Stomach (tissue), 9 donors: ENCODE data around the gene RASA3. TPM values are rescaled to one million over a fixed set of nuclear protein-coding genes. Genes with fewer than 3 reads are reported as not detected.

Experiments used
- DNase-seq, 2 donors: peaks; one replicate each; pipeline versions ENCODE4 v3.0.0 to v3.0.0-alpha.2; 2013 to 2019
- H3K27ac ChIP-seq, 5 donors: fragments of 200-600 bp in 4 of 5; sonication (generic) in 4 of 5; one replicate each; pipeline ENCODE4 v1.5.1; 2013 to 2019; ENCODE audit warnings: mild to moderate bottlenecking in 1 of 5, moderate library complexity in 1 of 5
- H3K27me3 ChIP-seq, 3 donors: fragments of 200-600 bp; sonication (generic); one replicate each; pipeline ENCODE4 v1.5.1; 2017 to 2019; ENCODE audit warnings: mixed run types in 1 of 3
- H3K36me3 ChIP-seq, 4 donors: fragments of 200-600 bp; sonication (generic); 1 replicate in 3 of 4; 2 replicates in 1 of 4; pipeline ENCODE4 v1.5.1; 2016 to 2019
- H3K4me1 ChIP-seq, 4 donors: fragments of 200-600 bp; sonication (generic); one replicate each; pipeline ENCODE4 v1.5.1; 2016 to 2019
- H3K4me3 ChIP-seq, 4 donors: fragments of 200-600 bp; sonication (generic) in 3 of 4; one replicate each; pipeline ENCODE4 v1.5.1; 2016 to 2019; ENCODE audit warnings: mild to moderate bottlenecking in 1 of 4
- H3K9me3 ChIP-seq, 4 donors: fragments of 200-600 bp; sonication (generic); one replicate each; pipeline ENCODE4 v1.5.1; 2016 to 2019
- EP300 ChIP-seq: sonication (generic); formaldehyde crosslinking; IDR thresholded peaks from one replicate; pipeline ENCODE4 v1.6.1; 2017; ENCODE audit warnings: antibody characterized with exemption
- POLR2A ChIP-seq, 4 donors: fragments of 450-650 bp; IDR thresholded peaks; one replicate each; pipeline ENCODE4 v1.6.1; 2016; ENCODE audit warnings: antibody characterized with exemption in 4 of 4, control low read depth in 2 of 4, mild to moderate bottlenecking in 1 of 4, moderate library complexity in 1 of 4
- POLR2AphosphoS5 ChIP-seq, 3 donors: sonication (generic); formaldehyde crosslinking; IDR thresholded peaks; one replicate each; pipeline ENCODE4 v1.6.1; 2016; ENCODE audit warnings: antibody characterized with exemption in 3 of 3
- WGBS, 5 donors: extraction: QIAGEN DNeasy Blood & Tissue Kit in 3 of 5; methylation state at CpG; one replicate each; pipeline versions ENCODE4 v1.1.5 to v1.1.7; 2013 to 2018; 5-methylcytosine and 5-hydroxymethylcytosine counted together
- intact Hi-C: fragments of 100-400 bp; cut with DNase I; formaldehyde crosslinking; loops from one replicate; pipeline ENCODE4 v1.15.1; 2023; ENCODE audit warnings: low total_unique reads
- polyA plus RNA-seq, 3 donors: library from polyadenylated mRNA; stranded (reverse); fragments of 200-250 nt; gene quantifications; one replicate each; pipeline ENCODE4 v1.2.3, GENCODE V29; 2013
- total RNA-seq, 5 donors: library from RNA; depleted of rRNA; stranded (reverse); fragments of >200 nt; gene quantifications; one replicate each; pipeline versions ENCODE4 v1.1.0 to v1.2.3, GENCODE V29; 2014 to 2016
- TF ChIP-seq, protein P1 (sequence below), 7 experiments: fragments of 450-650 bp in 4 of 7; fragments of 200-600 bp in 3 of 7; sonication (generic) in 3 of 7; IDR thresholded peaks; one replicate each; pipeline ENCODE4 v1.5.1; 2016 to 2019; ENCODE audit warnings: antibody characterized with exemption in 7 of 7, control low read depth in 2 of 7, mild to moderate bottlenecking in 1 of 7
- donor health status: healthy with polysubstance abuse.
- donor health status: Bipolar disorder and iron deficiency.
- donor health status: healthy.

Gene RASA3
- total and polyA plus RNA-seq, 8 donors = 3.7 to 22.3 (median 7.9) TPM

DNA sequence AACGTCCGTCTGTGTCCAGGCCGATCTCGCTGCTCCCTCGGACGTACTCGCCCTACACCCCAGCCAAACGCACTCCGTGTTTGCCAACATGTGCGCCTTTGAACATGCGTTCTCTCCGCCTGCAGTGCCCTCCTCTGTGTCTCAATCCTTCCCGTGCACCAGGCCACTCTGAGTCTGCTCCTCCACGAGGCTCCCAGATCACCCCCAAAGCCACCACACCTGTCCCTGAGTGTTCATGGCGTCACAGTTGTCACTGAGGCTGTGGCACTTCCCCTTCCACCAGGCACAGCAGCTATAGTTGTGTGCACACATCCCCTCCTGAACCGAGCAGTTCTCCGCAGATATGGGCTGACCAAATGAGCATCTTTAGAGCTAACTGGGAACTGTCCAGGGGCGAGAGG, 35.6 kb downstream of the RASA3 start:
- Histone ChIP-seq H3K27me3 (no peaks in the 10 kb centered on the region), H3K27ac (no peak overlapping the region), H3K9me3 (peaks cover 0 to 15% (median 2%) of the 10 kb centered on the region in 4 donors), H3K4me3 (no peak overlapping the region), H3K4me1 (peaks cover 26 to 37% (median 30%) of the 10 kb centered on the region in 4 donors), H3K36me3 (no peaks in the 10 kb centered on the region)
- TF ChIP-seq EP300 = no peak
- TF ChIP-seq, protein P1, sequence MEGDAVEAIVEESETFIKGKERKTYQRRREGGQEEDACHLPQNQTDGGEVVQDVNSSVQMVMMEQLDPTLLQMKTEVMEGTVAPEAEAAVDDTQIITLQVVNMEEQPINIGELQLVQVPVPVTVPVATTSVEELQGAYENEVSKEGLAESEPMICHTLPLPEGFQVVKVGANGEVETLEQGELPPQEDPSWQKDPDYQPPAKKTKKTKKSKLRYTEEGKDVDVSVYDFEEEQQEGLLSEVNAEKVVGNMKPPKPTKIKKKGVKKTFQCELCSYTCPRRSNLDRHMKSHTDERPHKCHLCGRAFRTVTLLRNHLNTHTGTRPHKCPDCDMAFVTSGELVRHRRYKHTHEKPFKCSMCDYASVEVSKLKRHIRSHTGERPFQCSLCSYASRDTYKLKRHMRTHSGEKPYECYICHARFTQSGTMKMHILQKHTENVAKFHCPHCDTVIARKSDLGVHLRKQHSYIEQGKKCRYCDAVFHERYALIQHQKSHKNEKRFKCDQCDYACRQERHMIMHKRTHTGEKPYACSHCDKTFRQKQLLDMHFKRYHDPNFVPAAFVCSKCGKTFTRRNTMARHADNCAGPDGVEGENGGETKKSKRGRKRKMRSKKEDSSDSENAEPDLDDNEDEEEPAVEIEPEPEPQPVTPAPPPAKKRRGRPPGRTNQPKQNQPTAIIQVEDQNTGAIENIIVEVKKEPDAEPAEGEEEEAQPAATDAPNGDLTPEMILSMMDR (IDR thresholded peaks at IDR 0.05) = no peak
- no peak for TF ChIP-seq POLR2A (IDR thresholded peaks at IDR 0.05)
- TF ChIP-seq POLR2AphosphoS5 (IDR thresholded peaks at IDR 0.05) = no peak
- intact Hi-C loops = no loop called here
- 87 to 91% (median 90%) methylated on average over 18 of the region's 18 CpGs for WGBS, 5 donors
- DNase-seq = no peak

DNA sequence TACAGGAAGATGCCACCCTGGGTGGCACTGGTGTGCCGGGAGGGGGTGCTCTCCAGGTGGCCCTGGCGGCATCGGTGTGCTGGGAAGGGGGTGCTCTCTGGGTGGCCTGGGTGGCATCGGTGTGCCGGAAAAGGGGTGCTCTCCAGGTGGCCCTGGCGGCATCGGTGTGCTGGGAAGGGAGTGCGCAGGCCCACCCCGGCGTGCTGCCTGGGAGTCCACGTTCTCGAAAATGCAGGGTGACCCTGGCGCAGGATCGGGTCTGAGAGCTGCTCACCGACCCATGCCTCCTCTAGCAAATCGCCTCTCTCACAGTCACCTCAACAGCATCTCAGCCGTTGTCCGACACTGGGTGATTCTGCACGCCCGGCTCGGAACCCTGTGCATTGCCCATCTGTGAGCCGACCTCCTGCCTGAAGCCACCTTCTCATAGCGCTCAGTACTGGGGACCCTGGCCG, 36.4 kb downstream of the RASA3 start:
- Histone ChIP-seq H3K27me3 (no peaks in the 10 kb centered on the region), H3K4me3 (no peak overlapping the region), H3K4me1 (peaks cover 21 to 31% (median 25%) of the 10 kb centered on the region in 4 donors), H3K9me3 (peaks cover 0 to 20% (median 2%) of the 10 kb centered on the region in 4 donors), H3K27ac (no peak overlapping the region), H3K36me3 (no peaks in the 10 kb centered on the region)
- intact Hi-C loops = no loop called here
- TF ChIP-seq EP300 (no peak), POLR2A (IDR thresholded peaks at IDR 0.05) (no peak), POLR2AphosphoS5 (IDR thresholded peaks at IDR 0.05) (no peak)
- TF ChIP-seq, protein P1 (IDR thresholded peaks at IDR 0.05) = no peak
- no peak for DNase-seq
- 90 to 93% (median 91%) methylated on average over 21 to 24 of the region's 24 CpGs for WGBS, 5 donors

DNA sequence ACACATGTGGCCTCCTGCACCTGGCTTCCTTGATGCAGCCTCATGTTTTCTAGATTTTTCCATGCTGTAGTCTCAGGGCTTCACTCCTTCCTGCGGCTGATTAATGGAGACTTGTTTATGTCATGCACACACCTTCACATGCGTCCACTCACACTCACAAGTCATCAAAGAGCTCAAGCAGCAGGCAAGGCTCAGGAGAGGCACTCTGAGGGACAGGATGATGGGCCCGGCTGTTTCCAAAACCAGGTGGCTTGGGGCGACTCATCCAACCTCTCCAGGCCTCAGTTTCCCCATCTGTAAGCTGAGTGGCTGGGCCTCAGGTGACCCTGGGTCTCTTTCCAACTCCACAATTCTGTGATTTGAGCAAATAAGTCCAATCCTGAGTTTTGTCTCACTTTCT, 36.9 kb downstream of the RASA3 start:
- no peak overlapping the region for H3K27ac ChIP-seq
- WGBS, 5 donors = 64 to 100% (median 80%) methylated on average over 4 of the region's 4 CpGs
- no peak overlapping the region for H3K4me3 ChIP-seq
- no peaks in the 10 kb centered on the region for H3K27me3 ChIP-seq
- intact Hi-C loops = no loop called here
- peaks cover 16 to 25% (median 19%) of the 10 kb centered on the region in 4 donors for H3K4me1 ChIP-seq
- no peak for DNase-seq
- peaks cover 0 to 20% (median 2%) of the 10 kb centered on the region in 4 donors for H3K9me3 ChIP-seq
- H3K36me3 ChIP-seq = no peaks in the 10 kb centered on the region
- TF ChIP-seq EP300 (no peak), POLR2A (IDR thresholded peaks at IDR 0.05) (no peak), POLR2AphosphoS5 (IDR thresholded peaks at IDR 0.05) (no peak)
- TF ChIP-seq, protein P1 (IDR thresholded peaks at IDR 0.05) = no peak

DNA sequence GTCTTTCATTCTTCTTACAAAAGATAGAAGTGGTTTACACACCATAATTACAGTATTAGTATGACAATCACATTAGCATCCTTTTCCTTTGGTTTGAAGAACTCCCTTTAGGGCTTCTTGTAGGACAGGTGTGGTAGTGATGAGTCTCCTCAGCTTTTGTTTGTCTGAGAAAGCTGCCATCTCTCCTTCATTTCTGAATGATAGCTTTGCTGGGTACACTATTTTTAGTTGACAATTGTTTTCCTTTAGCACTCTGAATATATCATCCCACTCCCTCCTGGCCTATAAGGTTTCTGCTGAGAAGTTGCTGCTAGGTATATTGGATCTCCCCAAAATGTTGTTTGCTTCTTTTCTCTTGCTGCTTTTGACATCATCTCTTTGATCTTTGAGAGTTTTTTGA, 39.3 kb downstream of the RASA3 start:
- TF ChIP-seq POLR2A (IDR thresholded peaks at IDR 0.05) (no peak), POLR2AphosphoS5 (IDR thresholded peaks at IDR 0.05) (no peak), EP300 (no peak)
- TF ChIP-seq, protein P1 (IDR thresholded peaks at IDR 0.05) = no peak
- H3K4me3 ChIP-seq = no peak overlapping the region
- peaks cover 0 to 5% (median 2%) of the 10 kb centered on the region in 4 donors for H3K4me1 ChIP-seq
- no peaks in the 10 kb centered on the region for H3K36me3 ChIP-seq
- H3K27ac ChIP-seq = no peak overlapping the region
- intact Hi-C loops = no loop called here
- DNase-seq = no peak
- H3K27me3 ChIP-seq = no peaks in the 10 kb centered on the region
- H3K9me3 ChIP-seq = peaks cover 0 to 20% (median 2%) of the 10 kb centered on the region in 4 donors
